ENCODE results near the gene AKR1E2.

DNA sequence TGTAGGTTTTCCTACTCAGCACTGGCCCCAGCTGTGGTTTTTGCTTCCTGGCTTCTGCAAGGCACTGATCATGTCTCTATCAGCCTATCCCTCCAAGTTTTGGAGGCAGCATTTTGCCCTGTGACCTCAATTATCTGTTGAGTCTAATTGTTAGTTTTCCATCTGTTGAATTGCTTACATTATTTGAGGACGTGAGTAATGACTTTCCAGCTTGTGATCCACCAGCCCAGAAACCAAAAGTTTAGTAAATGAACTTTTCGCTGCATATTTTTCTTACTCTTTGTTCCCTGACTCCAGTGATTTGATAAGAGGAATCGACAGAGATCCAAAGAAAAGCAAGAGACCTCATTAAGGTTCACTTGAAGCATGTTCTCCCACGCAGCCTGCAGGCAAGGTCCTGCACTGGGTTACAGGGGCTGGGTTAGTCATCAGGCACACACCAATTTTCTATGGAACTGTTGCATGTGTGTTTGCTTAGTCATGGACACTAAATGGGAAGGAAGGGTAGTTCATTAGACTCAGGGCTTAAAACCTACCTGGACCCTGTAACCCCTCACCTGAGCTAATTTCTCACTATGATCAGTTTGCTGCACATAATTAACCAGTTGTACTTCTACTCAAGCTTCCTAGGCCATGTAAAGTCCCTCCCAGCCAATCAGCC is 57.2 kb downstream of the AKR1E2 start:
- TF ChIP-seq, protein P1, sequence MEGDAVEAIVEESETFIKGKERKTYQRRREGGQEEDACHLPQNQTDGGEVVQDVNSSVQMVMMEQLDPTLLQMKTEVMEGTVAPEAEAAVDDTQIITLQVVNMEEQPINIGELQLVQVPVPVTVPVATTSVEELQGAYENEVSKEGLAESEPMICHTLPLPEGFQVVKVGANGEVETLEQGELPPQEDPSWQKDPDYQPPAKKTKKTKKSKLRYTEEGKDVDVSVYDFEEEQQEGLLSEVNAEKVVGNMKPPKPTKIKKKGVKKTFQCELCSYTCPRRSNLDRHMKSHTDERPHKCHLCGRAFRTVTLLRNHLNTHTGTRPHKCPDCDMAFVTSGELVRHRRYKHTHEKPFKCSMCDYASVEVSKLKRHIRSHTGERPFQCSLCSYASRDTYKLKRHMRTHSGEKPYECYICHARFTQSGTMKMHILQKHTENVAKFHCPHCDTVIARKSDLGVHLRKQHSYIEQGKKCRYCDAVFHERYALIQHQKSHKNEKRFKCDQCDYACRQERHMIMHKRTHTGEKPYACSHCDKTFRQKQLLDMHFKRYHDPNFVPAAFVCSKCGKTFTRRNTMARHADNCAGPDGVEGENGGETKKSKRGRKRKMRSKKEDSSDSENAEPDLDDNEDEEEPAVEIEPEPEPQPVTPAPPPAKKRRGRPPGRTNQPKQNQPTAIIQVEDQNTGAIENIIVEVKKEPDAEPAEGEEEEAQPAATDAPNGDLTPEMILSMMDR (IDR thresholded peaks at IDR 0.05): no peak
- no peak for TF ChIP-seq POLR2A (IDR thresholded peaks at IDR 0.05)

All from testis (tissue), 2 donors.